DMS153 treated with DMSO at 0.1 percent for 48 hours (cell line): Measurements from ENCODE around the gene ATP23.

Experiments used
- DNase-seq: peaks from one replicate; lab custom pipeline; 2025; ENCODE audit not compliant: unreplicated experiment; lab: John Stamatoyannopoulos, UW

The ATP23 gene

GRCh38 chr12:57966536-57966935 is 25.2 kb downstream of the ATP23 start:
- no peak for DNase-seq

- DNase-seq = peak; percentile 33
These were observed 41.9 kb downstream of the ATP23 start for GRCh38 chr12:57983146-57983857.

GRCh38 chr12:57983858-57984505 is 42.6 kb downstream of the ATP23 start:
- no peak for DNase-seq

GRCh38 chr12:57984629-57985151 is 43.3 kb downstream of the ATP23 start:
- no peak for DNase-seq

- DNase-seq = no peak
These were observed 44.3 kb downstream of the ATP23 start for GRCh38 chr12:57985685-57986084.

- no peak for DNase-seq
These were observed 48.5 kb downstream of the ATP23 start for GRCh38 chr12:57989838-57990237.

GRCh38 chr12:57990241-57990883 is 49.0 kb downstream of the ATP23 start:
- no peak for DNase-seq

- DNase-seq = no peak
These were observed 50.6 kb downstream of the ATP23 start for GRCh38 chr12:57992001-57992400.

GRCh38 chr12:57993030-57993429 is 51.7 kb downstream of the ATP23 start:
- no peak for DNase-seq

- no peak for DNase-seq
These were observed 52.5 kb downstream of the ATP23 start for GRCh38 chr12:57993834-57994233.

- DNase-seq = no peak
These were observed 55.2 kb downstream of the ATP23 start for GRCh38 chr12:57996520-57996919.

GRCh38 chr12:57998251-57998650 is 56.9 kb downstream of the ATP23 start:
- DNase-seq = no peak

- DNase-seq = no peak
These were observed 59.1 kb downstream of the ATP23 start for GRCh38 chr12:58000499-58000898.

- no peak for DNase-seq
These were observed 66.5 kb downstream of the ATP23 start for GRCh38 chr12:58007875-58008274.

GRCh38 chr12:58008634-58009033 is 67.3 kb downstream of the ATP23 start:
- no peak for DNase-seq
